ENCODE measurements around the gene HEXA. TPM values are rescaled to one million over a fixed set of nuclear protein-coding genes. Genes with fewer than 3 reads are reported as not detected.

The HEXA gene
- total and polyA plus RNA-seq, 9 of the 15 experiments (the other 6 are each of a cell fraction or from before 2014, with no cell fraction given) = 22.2 to 136 (median 68.9) TPM

DNA sequence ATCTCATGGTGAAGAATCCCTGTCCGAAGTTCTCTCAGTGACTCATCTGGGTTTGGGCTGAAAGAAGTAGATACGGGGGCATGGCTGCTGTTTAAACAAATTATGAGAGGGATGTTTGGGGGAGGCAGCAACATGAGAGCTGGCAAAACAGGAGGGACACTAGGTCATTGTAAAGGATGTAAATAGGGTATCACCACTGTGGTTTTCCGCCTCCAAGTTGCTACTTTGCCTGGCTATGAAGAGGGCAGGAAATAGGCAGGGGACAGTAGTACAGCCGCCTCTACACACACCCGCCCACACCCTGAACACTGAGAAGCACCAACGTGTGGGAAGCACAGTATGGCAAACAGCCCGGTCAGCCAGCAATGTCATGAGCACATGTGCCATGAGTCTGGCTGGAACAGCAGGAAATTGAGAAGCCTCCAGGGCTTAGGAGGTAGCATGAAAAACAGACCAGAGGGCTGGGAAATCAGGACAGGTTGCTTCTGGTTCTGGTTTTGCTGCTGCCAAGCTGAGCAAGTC is 17.1 kb downstream of the HEXA start (continued):
- TF ChIP-seq ZNF740 (CRISPR knock-in tag; IDR thresholded peaks at IDR 0.05) = no peak
- no peak for TF ChIP-seq ZNF740 (tag; IDR thresholded peaks at IDR 0.05)
- peak; percentile 73 for TF ChIP-seq CBFA2T3 (IDR thresholded peaks at IDR 0.05)
- TF ChIP-seq TCF7L2 (IDR thresholded peaks at IDR 0.05; ENCODE audit: low read depth, low read length) = no peak
- no peak for TF ChIP-seq TEAD4 (IDR thresholded peaks at IDR 0.05; ENCODE audit: low read length)
- TF ChIP-seq TEAD4 (CRISPR knock-in tag; IDR thresholded peaks at IDR 0.05; ENCODE audit: borderline replicate concordance) = no peak

- 81% methylated on average over 3 of the region's 3 CpGs for WGBS (ENCODE audit: insufficient coverage, low coverage, missing lambda C conversion rate)
- no peak overlapping the region for H3K4me2 ChIP-seq (ENCODE audit: insufficient read depth, low read length)
- peaks cover 45% of the 10 kb centered on the region; the same call in 2 of the 3 replicates for H3K36me3 ChIP-seq (ENCODE audit: control insufficient read depth, insufficient read depth, low read length)
- H3K9me3 ChIP-seq (replicated peaks; ENCODE audit: control insufficient read depth, insufficient read depth, low read depth, low read length) = no peaks in the 10 kb centered on the region
- in situ Hi-C loops (cut with MboI) (no loop called here), intact Hi-C loops (cut with micrococcal nuclease) (no loop called here)
- no peaks in the 10 kb centered on the region; the same call in 2 of the 3 replicates for H3K79me2 ChIP-seq (ENCODE audit: control insufficient read depth, insufficient read depth, low read length)
- no peak for ATAC-seq
- no peak overlapping the region for H3K9ac ChIP-seq (ENCODE audit: insufficient read depth in 1 of 2, low read depth in 2 of 2, low read length in 2 of 2)
- BruUV-seq (replicated peaks) = no TSS peak
- no peak overlapping the region for H2AFZ ChIP-seq (ENCODE audit: low read depth, low read length)
- no peaks in the 10 kb centered on the region for H3K9me1 ChIP-seq (ENCODE audit: control insufficient read depth, insufficient read depth, low read length)
- no peaks in the 10 kb centered on the region; a peak in 1 of 5 replicates for H3K4me1 ChIP-seq (replicated peaks in 1 of 2; ENCODE audit: control insufficient read depth in 2 of 2, insufficient read depth in 2 of 2, low read length in 2 of 2)
- no peaks in the 10 kb centered on the region for H4K20me1 ChIP-seq (replicated peaks; ENCODE audit: control insufficient read depth, insufficient read depth, low read length)
- no peaks in the 10 kb centered on the region for H3K27me3 ChIP-seq (ENCODE audit: control insufficient read depth in 2 of 2, insufficient read depth in 2 of 2, low read length in 2 of 2)
- H3K27ac ChIP-seq (ENCODE audit: extremely low read depth, low read depth, low read length) = no peak overlapping the region
- DNase-seq (ENCODE audit: extremely low read depth in 1 of 4, low spot score in 3 of 4) = no peak
- H3K4me3 ChIP-seq = no peak overlapping the region
- POLR2A ChIA-PET = interaction anchor here (0.6 to 1.2 kb wide), 3 partner anchors 11 to 86 kb away, joined by 3 read pairs; partner anchors contain the start of gene HEXA
- no peak for FAIRE-seq
- CTCF ChIA-PET (ENCODE audit: low intra/inter-chr PET ratio) = no interaction called here
- TF ChIP-seq TCF15 (CRISPR knock-in tag; IDR thresholded peaks at IDR 0.05) (no peak), CBFA2T2 (conservative IDR thresholded peaks at IDR 0.05) (no peak), HNRNPK (IDR thresholded peaks at IDR 0.05; ENCODE audit: low read depth, low read length, poor library complexity, severe bottlenecking) (no peak), ZNF699 (CRISPR knock-in tag; IDR thresholded peaks at IDR 0.05; ENCODE audit: insufficient replicate concordance) (no peak), RBM17 (IDR thresholded peaks at IDR 0.05; ENCODE audit: borderline replicate concordance, low read depth, low read length) (no peak), SMARCB1 (IDR thresholded peaks at IDR 0.05; ENCODE audit: insufficient read length, low read depth) (no peak), ESRRA (IDR thresholded peaks at IDR 0.05; ENCODE audit: borderline replicate concordance, low read depth) (no peak)
- TF ChIP-seq, protein P1, sequence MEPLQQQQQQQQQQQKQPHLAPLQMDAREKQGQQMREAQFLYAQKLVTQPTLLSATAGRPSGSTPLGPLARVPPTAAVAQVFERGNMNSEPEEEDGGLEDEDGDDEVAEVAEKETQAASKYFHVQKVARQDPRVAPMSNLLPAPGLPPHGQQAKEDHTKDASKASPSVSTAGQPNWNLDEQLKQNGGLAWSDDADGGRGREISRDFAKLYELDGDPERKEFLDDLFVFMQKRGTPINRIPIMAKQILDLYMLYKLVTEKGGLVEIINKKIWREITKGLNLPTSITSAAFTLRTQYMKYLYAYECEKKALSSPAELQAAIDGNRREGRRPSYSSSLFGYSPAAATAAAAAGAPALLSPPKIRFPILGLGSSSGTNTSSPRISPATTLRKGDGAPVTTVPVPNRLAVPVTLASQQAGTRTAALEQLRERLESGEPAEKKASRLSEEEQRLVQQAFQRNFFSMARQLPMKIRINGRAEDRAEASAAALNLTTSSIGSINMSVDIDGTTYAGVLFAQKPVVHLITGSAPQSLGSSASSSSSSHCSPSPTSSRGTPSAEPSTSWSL (CRISPR knock-in tag; IDR thresholded peaks at IDR 0.05; ENCODE audit: borderline replicate concordance) = no peak
- TF ChIP-seq, protein P2, sequence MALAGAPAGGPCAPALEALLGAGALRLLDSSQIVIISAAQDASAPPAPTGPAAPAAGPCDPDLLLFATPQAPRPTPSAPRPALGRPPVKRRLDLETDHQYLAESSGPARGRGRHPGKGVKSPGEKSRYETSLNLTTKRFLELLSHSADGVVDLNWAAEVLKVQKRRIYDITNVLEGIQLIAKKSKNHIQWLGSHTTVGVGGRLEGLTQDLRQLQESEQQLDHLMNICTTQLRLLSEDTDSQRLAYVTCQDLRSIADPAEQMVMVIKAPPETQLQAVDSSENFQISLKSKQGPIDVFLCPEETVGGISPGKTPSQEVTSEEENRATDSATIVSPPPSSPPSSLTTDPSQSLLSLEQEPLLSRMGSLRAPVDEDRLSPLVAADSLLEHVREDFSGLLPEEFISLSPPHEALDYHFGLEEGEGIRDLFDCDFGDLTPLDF (CRISPR knock-in tag; IDR thresholded peaks at IDR 0.05) = no peak
- TF ChIP-seq, protein P3, sequence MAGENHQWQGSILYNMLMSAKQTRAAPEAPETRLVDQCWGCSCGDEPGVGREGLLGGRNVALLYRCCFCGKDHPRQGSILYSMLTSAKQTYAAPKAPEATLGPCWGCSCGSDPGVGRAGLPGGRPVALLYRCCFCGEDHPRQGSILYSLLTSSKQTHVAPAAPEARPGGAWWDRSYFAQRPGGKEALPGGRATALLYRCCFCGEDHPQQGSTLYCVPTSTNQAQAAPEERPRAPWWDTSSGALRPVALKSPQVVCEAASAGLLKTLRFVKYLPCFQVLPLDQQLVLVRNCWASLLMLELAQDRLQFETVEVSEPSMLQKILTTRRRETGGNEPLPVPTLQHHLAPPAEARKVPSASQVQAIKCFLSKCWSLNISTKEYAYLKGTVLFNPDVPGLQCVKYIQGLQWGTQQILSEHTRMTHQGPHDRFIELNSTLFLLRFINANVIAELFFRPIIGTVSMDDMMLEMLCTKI (IDR thresholded peaks at IDR 0.05; ENCODE audit: partially characterized antibody) = no peak
These were observed 17.7 kb downstream of the HEXA start for GRCh38 chr15:72358121-72358520.
